LNCaP clone FGC (cell line): ENCODE data around the gene ECEL1.
A peak's percentile ranks its signal among the peaks of the same experiment; 100 is the strongest.
"Not testable (repeated sequence)": the region's sequence is repeated elsewhere in the genome, so short reads cannot be mapped to it uniquely, and the experiment has no call there.

ENCODE experiments used
- DNase-seq: peaks from one replicate; pipeline ENCODE4 v3.0.0-alpha.2; 2011; ENCODE audit warnings: low read depth
- H3K4me3 ChIP-seq: 2 replicates; pipeline ENCODE4 v1.5.1; 2011; ENCODE audit warnings: mild to moderate bottlenecking, low read depth, low read length, control low read depth
- TF ChIP-seq, protein P1 (sequence below): IDR thresholded peaks from 2 replicates; pipeline ENCODE4 v1.5.1; 2012; ENCODE audit warnings: mild to moderate bottlenecking; ENCODE audit not compliant: control insufficient read depth, insufficient read depth; ENCODE audit errors: extremely low read depth

The ECEL1 gene

DNA sequence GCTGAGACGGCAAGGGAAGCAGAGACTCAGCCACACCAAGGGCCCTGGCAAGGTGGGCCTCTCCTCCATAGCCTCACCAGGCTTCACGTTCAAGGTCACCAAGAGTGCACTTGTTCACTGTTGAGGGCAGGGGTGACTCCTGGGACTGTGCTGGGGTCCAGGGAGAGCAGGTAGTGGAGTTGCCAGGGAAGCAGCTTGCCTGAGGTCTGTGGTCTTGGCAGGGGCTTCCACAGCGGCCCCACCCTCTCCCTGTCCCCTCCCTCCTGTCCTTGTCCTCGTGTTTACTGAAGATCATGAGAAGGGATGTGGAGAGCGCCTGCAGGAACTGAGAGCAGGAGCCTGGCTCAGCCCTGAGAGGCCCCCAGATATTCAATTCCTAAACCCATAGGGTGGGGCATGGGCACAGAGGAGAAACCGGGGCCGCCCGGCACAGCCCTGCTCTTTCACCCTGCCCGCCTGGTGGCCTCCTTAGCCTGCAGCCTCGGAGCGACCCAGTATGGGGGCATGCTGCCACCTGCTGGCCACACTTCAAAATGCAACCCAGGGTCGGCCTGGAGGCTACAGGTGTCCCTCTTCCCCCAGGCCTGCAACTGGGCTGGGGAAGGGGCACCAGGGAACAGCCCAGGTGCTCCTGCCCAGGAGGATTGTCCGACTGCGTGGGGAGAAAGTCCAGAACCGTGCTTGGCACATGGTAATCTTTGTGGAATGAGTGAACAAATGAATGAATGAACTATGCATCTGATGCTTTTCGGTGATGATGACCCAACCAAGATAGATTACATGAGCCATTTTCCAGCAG is 47.2 kb downstream of the ECEL1 start:
- not testable (repeated sequence) for H3K4me3 ChIP-seq, DNase-seq
- TF ChIP-seq, protein P1, sequence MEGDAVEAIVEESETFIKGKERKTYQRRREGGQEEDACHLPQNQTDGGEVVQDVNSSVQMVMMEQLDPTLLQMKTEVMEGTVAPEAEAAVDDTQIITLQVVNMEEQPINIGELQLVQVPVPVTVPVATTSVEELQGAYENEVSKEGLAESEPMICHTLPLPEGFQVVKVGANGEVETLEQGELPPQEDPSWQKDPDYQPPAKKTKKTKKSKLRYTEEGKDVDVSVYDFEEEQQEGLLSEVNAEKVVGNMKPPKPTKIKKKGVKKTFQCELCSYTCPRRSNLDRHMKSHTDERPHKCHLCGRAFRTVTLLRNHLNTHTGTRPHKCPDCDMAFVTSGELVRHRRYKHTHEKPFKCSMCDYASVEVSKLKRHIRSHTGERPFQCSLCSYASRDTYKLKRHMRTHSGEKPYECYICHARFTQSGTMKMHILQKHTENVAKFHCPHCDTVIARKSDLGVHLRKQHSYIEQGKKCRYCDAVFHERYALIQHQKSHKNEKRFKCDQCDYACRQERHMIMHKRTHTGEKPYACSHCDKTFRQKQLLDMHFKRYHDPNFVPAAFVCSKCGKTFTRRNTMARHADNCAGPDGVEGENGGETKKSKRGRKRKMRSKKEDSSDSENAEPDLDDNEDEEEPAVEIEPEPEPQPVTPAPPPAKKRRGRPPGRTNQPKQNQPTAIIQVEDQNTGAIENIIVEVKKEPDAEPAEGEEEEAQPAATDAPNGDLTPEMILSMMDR, result peak; percentile 93

DNA sequence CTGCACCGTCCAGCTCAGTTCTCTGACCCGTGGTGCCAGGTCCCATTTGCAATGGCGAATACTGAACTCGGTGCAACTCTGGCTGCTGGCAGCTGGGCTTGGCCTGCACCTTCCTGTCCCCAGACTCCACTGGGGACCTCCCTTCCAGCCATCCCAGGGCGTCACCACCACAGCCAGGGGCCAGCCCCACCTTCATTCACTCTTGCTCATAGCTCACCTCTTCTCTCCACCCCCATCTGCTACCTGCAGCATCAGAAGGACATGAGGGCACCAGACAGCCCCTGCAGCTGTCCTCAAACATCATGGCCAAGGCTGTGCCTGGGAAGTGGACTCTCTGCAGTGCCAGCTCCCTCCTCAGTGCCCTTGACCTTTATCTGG is 47.9 kb downstream of the ECEL1 start:
- TF ChIP-seq, protein P1, result no peak
- H3K4me3 ChIP-seq, result no peak overlapping the region
- no peak for DNase-seq

DNA sequence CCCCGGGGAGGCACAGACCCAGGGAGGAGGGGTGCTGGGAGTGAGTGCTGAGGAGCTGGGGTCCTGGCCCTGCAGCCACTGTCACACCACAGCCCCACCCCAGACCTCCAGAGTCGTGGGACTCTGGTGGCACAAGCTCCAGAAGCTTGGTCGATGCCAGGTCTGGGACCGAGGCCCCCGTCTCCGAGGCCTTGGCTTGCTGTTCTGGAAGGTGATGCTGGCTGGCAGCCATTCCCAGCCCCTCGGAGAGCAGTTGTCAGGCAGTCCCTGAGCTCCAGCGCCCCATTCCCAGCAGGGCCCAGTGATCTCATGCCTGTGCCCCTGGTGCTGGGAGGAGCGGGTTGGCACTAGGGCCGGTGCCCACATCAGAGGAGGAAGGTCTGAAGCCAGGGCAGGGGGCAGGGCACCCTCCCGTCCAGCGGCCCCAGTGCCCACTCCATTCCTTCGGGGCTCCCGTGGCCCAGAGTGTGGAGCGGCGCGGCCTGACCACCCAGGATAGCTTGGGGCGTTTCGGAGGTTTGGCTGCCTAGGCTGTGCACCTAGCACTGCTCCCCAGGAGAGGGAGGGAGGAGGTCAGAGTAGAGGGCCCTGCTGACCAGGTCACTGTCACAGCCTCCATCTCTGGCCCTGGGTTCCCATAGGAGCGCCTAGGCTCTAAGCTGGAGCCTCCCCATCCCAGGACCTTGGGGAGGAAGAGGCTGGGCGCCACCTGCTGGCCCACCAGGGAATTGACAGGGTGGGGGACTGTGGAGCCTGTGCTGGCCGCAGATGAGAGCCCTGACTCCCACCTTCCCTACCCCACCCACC is 48.5 kb downstream of the ECEL1 start:
- H3K4me3 ChIP-seq, result no peak overlapping the region
- no peak for DNase-seq
- TF ChIP-seq, protein P1, result peak; percentile 49

DNA sequence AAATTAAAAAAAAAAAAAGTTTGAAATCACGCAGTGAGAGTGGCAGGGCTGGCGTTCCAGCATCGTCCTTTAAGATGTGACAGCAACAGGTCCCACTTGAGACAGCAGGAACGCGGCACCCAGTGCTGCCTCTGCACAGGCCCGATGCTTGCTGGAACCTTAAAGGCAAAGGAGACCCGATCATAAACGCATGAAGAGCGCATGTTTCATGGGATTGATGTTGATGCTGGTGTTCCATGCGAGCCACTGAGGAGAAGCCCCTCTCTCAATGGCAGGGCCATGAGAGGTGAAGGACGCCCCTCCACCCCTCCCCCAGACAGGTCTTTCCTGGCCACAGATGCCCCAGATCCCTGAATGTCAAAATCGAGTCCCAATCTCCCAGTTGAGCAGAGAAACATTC is 49.5 kb downstream of the ECEL1 start:
- no peak for DNase-seq
- H3K4me3 ChIP-seq, result no peak overlapping the region
- TF ChIP-seq, protein P1, result no peak

DNA sequence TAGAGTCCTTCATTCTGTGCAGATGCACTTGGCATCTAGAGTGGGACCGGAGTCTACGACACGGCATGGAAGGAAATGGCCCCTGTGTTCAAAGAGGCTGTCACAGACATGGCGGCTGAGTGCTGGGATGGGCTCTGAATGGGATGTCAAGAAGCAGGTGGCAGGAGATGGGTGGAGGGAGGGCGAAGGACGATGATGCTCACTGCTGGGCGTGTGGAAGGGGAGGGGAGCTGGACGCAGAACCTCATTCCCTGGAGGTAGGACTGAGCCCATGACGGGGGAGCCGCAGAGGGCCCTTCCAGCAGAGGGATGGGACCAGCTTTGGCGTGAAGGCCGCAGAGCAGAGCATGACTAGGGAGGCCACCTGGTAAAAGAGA is 50.5 kb downstream of the ECEL1 start:
- H3K4me3 ChIP-seq, result no peak overlapping the region
- no peak for DNase-seq
- TF ChIP-seq, protein P1, result no peak

DNA sequence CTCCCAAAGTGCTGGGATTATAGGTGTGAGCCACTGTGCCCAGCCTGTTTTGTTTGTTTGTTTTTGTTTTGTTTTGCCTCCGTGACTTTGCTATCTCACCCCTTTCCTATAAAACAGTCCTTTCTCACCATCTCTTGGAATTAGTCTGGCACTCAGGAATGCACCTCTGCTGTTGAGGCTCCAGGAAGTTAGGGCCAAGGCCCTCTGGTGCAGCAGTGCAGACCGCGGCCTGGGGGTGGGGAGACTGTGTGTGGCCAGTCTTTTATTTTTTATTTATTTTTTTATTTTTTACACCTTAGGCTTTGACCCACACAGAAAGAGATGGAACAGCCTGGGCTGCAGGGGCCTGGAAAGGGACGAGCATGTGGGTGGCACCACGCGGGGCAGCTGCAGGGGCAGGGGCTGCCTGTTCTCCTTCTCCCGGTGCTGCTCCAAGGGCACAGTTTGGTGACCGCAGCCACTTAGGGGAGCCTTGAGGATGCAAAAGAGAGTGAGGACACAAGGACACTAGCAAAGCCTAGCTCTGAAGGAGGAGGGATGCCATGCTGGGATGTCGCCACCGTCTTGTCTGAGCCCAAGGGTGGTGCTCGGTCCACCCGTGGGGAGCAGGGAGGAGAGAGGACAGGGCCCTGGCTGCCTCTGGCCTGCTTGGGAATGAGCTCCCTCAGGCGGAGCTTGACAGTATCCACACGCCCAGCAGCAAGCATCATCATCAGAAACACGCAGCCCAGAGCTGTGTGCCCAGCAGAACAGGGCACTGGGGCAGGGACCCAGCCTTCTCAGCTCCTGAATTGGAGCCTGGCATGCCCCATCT is 51.0 kb downstream of the ECEL1 start:
- no peak for DNase-seq
- TF ChIP-seq, protein P1, result no peak
- H3K4me3 ChIP-seq, result no peak overlapping the region
